ENCODE data around the gene FGGY.
"Not testable (repeated sequence)": the region's sequence is repeated elsewhere in the genome, so short reads cannot be mapped to it uniquely, and the experiment has no call there.

The FGGY gene

GRCh38 chr1:59453297-59453968, 156.5 kb downstream of the FGGY start:
- DNase-seq, result no peak

GRCh38 chr1:59455206-59455605, 158.3 kb downstream of the FGGY start:
- no peak for DNase-seq

DNA sequence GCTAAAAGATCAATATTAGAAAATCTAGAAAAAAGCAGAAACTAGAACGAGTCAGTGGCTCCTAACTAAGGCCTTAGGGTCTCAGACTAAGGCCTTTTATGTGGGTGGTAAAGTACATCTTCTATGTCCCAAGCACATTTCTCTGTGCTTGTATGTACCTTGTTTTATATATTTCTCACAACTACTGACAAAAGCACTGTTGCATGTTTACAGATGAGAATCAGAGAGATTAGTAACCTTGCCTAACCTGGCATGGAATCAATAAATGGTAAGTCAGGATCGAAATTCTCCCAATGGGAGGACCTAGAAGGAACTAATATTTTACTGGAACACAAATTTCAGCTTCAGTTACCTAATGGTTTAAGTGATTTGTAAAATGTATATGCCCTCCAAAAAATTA, 160.9 kb downstream of the FGGY start:
- DNase-seq, result no peak

DNA sequence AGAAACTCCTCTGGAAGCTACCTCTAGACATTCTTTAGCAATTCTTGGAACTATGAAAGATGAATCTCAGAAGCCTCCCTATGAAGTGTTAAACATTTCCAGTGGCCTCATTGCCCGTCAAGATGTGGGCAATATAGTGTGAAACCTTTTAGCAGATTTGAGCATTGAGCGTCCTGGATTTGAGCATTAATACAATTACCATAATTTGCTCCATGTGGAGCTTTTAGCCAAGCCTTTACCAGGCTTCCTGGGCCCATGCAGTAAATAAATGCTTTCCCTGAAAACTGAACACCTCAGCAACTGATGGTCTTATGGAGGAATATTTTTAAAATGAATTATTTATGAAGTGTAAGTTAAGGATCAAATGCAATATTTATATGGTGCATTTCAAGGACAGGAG, 162.0 kb downstream of the FGGY start:
- DNase-seq, result no peak

GRCh38 chr1:59462942-59463341, 166.0 kb downstream of the FGGY start:
- not testable (repeated sequence) for DNase-seq

DNA sequence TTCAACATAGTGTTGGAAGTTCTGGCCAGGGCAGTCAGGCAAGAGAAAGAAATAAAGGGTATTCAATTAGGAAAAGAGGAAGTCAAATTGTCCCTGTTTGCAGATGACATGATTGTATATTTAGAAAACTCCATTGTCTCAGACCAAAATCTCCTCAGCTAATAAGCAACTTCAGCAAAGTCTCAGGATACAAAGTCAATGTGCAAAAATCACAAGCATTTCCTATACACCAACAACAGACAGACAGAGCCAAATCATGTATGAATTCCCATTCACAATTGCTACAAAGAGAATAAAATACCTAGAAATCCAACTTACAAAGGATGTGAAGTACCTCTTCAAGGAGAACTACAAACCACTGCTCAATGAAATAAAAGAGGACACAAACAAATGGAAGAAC, 168.6 kb downstream of the FGGY start:
- DNase-seq, result not testable (repeated sequence)

DNA sequence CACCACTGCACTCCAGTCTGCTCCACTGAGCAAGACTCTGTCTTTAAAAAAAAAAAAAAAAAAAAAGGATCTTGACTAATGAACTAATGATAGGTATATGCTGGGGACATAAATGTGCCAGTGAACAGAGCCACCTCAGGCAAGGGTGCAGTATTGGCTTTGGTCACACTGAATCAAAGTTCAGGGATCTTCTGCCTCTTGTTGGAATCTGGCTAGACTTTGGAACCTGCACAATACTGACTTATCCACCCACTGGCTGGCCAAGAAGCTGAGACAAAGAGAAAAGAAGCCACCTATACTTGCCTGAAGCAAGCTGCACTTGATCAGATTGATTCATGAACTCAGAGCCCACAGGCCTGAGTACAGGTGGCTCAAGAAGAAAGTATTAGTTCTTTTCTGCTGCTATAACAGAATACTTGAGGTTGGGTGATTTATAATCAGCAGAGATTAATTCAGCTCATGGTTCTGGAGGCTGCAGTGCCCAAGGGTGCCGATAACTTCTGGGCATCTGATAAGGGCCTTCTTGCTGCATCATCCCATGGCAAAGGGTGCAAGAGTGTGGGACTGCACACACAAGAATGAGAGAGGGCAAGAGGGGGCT, 172.0 kb downstream of the FGGY start:
- no peak for DNase-seq

GRCh38 chr1:59471991-59472570, 175.2 kb downstream of the FGGY start:
- not testable (repeated sequence) for DNase-seq

- DNase-seq, result no peak
Observed at GRCh38 chr1:59473831-59474230, 176.9 kb downstream of the FGGY start.

DNA sequence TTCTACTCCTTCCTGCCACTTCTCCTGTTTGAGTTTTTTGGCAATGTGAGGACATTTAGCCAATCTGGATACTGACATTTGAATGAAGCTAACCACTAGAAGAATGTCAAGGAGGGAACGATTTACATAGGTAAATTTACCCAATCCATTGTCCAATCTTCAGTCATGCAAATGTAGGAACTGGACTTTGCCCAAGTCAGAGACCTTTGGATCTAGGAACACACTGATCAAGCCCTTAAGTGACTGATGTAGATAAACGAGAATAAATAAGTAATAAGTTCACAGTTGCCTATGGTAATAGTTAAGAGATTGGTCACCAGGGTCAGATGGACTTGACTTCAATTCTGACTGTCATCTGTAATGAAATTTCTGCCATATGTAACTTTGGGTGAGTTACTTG, 177.6 kb downstream of the FGGY start:
- DNase-seq, result no peak

- DNase-seq, result no peak
Observed at GRCh38 chr1:59475737-59476136, 178.8 kb downstream of the FGGY start.

DNA sequence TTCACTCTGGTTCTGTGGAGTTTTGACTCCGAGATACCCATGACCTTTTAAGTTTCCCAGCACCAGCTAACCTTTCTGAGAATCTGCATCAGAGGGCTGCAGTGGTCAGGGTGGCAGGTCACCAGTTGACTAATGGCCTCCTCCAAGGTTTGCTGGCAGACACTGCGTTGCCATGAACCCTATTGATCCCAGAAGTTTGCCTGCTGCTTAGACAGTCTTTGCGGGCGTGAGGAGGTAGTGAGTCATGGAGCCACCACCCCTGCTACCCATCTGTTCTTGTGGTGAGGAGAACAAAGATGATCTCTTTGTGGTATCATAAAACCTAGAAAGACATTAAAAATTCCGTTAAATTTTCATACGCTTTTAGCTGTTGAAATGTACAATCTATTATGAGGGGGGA, 180.4 kb downstream of the FGGY start:
- no peak for DNase-seq

GRCh38 chr1:59477867-59478266, 181.0 kb downstream of the FGGY start:
- no peak for DNase-seq

DNA sequence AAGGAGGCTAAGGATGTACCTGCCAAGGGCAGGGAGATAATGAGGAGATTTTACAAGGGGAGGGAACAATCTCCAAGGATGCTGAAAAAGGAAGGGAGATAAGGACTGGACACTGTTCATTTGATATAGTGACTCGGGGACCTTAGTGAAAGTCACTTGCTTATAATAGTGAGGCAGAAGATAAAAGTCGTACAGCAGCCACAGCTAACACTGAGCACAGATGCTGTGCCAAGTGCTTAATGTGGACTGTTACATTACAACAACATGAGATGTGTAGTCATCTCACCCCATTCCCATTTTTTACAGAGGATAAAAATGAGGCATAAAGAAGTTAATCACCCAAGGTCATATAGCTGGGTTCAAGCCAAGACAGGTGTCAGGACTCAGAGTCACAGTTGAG, 181.9 kb downstream of the FGGY start:
- DNase-seq, result no peak

DNA sequence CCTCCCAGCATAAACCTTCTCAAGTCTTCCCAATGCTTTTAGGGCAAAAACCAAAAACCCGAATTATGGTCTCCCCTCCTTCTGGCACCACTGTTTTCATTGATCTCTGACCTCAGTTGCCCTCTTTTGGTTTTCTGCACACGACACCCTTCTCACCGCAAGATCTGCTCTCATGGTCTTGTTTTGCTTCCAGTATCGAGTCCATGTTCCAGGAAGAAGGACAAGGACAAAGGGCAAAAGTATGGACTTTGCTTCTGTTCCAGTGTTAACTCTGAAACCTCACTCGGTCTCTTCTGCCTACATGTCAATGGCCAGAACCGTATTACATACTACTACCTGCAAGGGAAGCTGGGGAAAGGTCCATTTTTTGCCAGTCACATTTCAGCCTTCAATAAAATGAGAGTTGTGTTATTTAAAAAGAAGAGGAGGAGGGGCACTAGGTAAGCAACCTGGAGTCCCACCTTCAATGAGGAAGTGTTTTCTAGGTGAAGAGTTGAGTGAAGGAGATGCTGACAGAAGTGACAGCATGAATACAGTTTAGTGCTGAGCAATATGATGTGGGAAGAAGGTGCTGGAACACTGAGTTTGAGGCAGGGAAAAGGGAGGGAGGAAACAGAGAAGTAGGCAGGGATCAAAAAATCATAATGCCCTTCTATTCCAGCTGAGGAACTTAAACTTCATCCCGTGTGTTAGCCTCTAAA, 183.4 kb downstream of the FGGY start:
- no peak for DNase-seq

GRCh38 chr1:59481881-59482505, 185.1 kb downstream of the FGGY start:
- DNase-seq, result no peak

DNA sequence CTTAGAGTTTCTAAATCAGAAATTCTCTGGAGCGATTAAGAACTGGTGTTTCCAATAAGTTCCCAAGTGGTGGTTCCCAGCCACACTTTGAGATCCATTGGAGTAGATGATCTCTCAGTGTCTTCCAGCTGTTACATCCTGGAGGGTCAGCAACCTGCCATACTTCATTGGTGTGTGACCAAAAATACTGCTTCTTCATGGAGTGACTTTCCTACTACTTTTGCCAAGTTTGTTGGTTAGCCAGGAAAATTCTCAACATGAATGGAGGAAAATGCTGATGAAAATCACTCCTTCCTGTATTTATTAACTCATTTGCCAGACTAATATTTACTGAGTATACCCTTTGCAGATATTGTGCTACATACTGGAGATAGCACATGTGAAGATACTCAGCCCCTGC, 186.1 kb downstream of the FGGY start:
- DNase-seq, result no peak

- no peak for DNase-seq
Observed at GRCh38 chr1:59484096-59484495, 187.2 kb downstream of the FGGY start.

- no peak for DNase-seq
Observed at GRCh38 chr1:59485171-59485570, 188.3 kb downstream of the FGGY start.

DNA sequence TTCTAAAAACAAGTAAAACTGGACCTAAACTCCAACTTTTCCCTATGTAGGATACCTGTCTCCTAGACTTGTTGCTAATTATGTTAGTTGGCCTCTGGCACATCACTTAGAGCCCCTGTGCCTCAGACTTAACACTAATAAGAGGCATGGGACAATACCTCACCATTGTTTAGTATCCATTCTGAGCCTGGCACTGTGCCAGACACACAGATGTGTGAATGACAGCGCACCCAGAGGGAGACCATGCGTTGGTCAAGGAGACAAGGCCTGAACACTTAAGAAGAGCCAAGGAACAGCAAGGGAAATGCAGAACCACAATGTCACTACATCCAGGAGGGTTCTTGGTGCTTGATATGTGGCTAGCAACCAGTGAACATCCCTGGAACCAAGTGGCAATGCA, 189.1 kb downstream of the FGGY start:
- no peak for DNase-seq

DNA sequence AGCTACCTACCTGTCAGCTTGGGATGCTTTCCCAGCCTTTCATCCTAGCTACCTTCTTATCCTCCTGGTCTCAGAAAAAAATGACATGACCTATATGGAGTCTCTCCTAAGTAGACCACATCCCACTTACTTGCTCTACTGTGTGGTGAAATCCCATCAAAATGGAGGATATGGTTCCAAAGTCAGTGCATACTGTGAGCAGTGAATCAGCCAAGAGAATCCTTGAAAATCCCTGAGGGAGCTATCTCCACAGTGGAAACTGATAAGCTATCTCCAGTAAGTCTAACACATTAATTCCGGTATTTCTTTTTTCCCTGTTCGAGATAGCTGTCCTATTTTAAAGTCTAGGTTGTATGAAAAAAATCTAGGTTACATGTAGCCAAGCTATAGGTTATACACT, 189.7 kb downstream of the FGGY start:
- no peak for DNase-seq

DNA sequence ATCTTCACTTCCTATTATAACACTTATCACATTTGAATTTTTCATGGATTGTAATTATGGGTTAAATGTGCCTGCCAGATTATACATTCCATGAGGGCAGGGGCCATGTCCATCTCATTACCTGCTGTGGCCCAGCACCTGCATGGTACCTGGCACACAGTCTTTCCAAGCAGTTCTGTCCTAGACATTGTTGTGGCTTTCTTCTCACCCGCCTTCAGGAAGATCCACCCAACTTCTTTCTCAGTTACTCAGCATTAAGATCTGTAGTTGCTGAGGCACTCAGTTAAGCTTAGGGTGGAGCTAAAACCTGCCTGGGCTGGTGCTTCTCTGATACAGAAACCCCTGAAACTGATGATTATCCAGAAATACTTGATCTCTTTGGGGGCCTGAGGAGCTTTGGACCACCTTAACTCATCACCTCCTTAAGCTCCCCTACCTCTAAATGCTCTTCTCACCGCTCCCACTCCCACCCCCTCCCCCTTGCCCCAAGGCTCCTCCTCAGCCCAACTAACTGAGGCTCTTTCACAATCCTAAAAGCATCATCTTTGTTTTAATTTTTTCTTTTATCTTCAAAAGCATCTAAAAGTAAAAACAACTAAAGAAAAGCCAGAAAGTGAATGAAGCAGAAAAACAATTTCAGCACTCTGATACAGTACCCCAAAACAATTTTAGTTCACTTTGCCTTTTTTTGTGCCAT, 190.6 kb downstream of the FGGY start:
- no peak for DNase-seq

- no peak for DNase-seq
Observed at GRCh38 chr1:59492500-59492899, 195.6 kb downstream of the FGGY start.

All from NK-92 treated with Interleukin-12 subunit alpha and Interleukin-12 subunit beta, amount 100 ng/mL, for 24 hours (cell line).